Measurements from ENCODE around the gene ADPRS.

- TF ChIP-seq EZH2 (IDR thresholded peaks at IDR 0.05; ENCODE audit: insufficient read depth, poor library complexity, severe bottlenecking) = no peak
- TF ChIP-seq EZH2phosphoT487 (IDR thresholded peaks at IDR 0.05; ENCODE audit: insufficient read depth, low read depth) = no peak
Observed at GRCh38 chr1:36128905-36129206, 40.2 kb downstream of the ADPRS start.

All from GM23248 (cell line).